CD4-positive, alpha-beta T cell treated with Interleukin-2 at 100 ng/mL for 4 hours (primary cell): ENCODE results near the gene DLL3.

Experiments
- DNase-seq: peaks from one replicate; pipeline ENCODE4 v3.0.0-alpha.2; 2020; ENCODE audit warnings: low spot score

DLL3 gene

DNA sequence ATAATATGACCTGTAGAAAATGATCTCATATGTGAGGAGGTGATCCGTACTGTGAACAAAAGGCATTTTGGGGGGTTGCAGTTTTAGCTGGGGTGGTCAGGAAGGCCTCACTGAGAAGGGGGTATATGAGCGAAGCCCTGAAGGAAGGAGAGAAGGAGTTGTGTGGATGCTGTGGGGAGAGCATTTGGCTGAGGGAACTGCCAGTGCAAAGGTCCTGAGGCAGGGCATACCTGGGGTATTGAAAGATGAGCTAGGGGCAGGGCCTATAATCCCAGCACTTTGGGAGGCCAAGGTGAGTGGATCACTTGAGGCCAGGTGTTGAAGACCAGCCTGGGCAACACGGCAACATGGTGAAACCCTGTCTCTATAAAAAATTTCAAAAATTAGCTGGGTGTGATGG, 18.7 kb downstream of the DLL3 start:
- DNase-seq, result no peak

DNA sequence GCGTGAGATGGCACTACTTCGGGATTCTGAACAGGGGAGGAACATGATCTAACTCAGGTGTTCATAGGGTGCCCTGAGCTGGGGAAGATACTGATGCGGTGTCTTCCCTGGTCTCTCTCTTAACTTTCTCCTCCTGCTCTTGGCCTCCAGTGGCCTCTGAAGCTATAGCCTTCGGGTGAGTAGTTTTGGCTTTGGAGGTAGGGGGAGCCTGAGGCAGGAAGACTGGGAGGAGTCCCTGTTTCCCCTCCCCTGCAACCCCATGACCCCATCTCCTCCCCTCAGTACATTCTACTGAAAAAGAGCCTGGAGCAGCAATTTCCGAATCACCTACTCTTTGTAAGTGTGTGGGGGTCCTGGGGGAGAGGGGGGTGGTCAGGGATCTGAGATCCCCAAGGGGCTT, 19.7 kb downstream of the DLL3 start:
- DNase-seq, result no peak

- DNase-seq, result no peak
These were observed 20.2 kb downstream of the DLL3 start for GRCh38 chr19:39518975-39519374.

GRCh38 chr19:39520541-39521484, 22.1 kb downstream of the DLL3 start:
- no peak for DNase-seq

DNA sequence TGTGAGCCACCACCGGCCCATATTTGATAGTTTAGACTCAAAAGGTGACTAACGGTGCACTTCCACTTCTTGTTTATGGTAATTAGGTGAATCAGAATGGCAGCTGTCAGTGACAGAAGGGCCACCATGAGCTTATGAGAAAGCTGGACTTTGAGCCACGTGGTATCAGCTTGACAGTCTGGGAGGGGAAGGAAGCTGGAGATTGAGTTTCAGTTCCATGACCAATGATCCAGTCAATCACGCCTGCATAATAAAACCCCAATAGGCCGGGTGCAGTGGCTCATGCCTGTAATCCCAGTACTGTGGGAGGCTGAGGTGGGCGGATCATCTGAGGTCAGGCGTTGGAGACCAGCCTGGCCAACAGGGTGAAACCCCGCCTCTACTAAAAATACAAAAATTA, 25.7 kb downstream of the DLL3 start:
- DNase-seq, result no peak

- no peak for DNase-seq
These were observed 26.5 kb downstream of the DLL3 start for GRCh38 chr19:39525205-39525604.

- DNase-seq, result no peak
These were observed 33.1 kb downstream of the DLL3 start for GRCh38 chr19:39531834-39532232.

GRCh38 chr19:39532233-39533002, 33.7 kb downstream of the DLL3 start, which contains the start of gene EID2B:
Gene EID2B, minus strand, starts transcription at chr19:39532852. Its CDS starts 50 bp downstream, at chr19:39532802.
- DNase-seq, result peak; percentile 95

DNA sequence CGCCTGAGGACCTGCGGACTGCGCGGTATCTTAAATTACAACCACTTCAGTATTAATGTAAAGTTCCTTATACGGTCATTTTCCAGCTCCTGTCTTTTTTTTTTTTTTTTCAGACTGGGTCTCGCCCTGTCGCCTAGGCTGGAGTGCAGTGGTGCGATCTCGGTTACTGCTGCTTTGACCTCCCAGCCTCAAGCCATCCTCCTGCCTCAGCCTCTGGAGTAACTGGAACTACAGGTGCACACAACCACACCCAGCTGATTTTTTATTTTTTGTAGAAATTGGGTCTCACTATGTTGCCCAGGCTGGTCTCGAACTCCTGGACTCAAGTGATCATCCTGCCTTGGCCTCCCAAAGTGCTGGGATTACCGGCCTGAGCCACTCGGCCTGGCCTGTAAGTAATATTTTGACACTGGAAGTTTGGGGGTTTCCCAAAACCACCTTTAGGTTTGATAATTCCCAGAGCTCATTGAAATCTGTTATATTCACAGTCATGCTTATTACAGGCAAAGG, 34.3 kb downstream of the DLL3 start:
- no peak for DNase-seq

GRCh38 chr19:39533791-39534190, 35.0 kb downstream of the DLL3 start:
- no peak for DNase-seq

DNA sequence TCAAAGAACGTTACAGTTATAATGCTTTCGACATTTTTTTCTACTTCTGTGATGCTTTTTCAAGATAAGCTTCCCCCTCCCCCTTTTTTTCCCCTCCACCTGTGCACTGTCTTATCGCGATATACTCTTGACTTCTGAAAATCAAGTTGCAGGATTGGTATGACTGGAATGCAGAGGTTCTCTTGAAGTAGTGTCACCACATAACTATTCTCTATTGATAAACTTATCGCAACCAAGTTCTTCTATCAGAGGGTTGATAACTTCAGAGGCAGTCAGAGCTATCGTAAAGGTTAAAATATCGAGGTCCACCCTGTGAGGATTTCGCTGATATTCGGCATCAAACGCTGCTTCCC, 40.4 kb downstream of the DLL3 start:
- DNase-seq, result no peak

- peak; percentile 94 for DNase-seq
These were observed 41.0 kb downstream of the DLL3 start, which contains the start of gene EID2 for GRCh38 chr19:39539518-39540332. Gene EID2, minus strand, starts transcription at chr19:39540161. Its CDS starts 82 bp downstream, at chr19:39540079.

DNA sequence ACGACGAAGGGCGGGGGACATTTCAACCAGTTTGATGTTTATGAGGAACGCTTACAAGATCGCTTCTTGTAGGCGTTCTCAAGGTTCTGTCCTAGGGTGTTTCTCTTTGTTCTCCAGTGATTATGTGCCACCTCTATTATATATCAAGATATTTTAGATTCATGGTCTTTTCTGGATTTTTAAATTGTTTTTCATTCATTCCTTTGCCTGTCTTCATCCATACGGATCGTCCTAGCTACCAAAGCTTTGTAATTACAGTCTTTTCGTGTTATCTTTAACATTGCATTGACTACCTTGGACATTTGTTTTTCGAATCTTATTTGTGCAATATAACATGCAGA, 41.6 kb downstream of the DLL3 start:
- DNase-seq, result no peak

GRCh38 chr19:39542206-39542605, 43.5 kb downstream of the DLL3 start:
- DNase-seq, result no peak

- DNase-seq, result no peak
These were observed 44.7 kb downstream of the DLL3 start for GRCh38 chr19:39543477-39543857.

- no peak for DNase-seq
These were observed 45.6 kb downstream of the DLL3 start for GRCh38 chr19:39544226-39544903.

DNA sequence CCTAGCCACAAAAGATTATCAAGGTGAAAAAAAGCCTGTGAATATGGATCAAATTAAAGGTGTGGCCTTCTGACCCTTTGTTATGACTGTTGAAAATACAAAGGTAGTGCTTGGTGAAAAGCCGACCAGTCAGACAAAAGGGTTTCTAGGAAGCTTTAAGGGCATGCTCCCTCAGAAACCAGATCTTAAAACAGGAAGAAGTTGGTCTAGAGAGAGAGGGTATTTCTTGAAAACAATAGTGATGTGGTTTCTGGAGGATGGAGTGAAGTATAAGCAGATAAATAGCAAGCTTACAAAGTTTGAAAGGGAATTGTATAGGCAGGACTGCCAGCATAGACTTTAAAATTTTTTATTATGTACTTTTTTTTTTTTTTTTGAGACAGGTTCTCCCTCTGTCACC, 46.2 kb downstream of the DLL3 start:
- peak; percentile 59 for DNase-seq

GRCh38 chr19:39546599-39546998, 47.9 kb downstream of the DLL3 start:
- DNase-seq, result peak; percentile 58

GRCh38 chr19:39550197-39550596, 51.5 kb downstream of the DLL3 start:
- DNase-seq, result no peak

DNA sequence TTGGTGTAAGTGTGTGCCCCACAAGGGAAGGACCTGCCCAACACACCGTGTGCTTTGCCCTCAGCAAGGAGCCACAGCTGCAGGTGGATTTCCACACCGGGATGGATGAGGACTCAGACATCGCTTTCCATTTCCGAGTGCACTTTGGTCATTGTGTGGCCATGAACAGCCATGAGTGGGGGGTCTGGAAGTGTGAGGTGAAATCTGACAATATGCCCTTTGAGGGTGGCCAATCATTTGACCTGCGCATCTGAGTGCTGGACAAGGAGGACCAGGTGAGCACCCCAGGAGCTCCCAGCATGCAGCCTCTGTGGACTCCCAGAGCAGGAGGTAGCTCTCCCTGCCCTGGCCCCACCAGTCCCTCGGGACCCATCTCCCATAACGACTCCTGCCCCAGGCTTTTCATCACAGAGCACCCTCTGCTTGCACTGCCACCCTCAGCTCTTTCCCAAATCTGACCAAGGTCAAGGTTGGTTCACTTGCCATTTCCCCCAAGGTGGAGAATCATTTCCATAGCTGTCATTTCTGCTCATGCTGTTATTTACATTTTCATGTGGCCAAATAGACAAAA, 54.4 kb downstream of the DLL3 start:
- DNase-seq, result no peak

DNA sequence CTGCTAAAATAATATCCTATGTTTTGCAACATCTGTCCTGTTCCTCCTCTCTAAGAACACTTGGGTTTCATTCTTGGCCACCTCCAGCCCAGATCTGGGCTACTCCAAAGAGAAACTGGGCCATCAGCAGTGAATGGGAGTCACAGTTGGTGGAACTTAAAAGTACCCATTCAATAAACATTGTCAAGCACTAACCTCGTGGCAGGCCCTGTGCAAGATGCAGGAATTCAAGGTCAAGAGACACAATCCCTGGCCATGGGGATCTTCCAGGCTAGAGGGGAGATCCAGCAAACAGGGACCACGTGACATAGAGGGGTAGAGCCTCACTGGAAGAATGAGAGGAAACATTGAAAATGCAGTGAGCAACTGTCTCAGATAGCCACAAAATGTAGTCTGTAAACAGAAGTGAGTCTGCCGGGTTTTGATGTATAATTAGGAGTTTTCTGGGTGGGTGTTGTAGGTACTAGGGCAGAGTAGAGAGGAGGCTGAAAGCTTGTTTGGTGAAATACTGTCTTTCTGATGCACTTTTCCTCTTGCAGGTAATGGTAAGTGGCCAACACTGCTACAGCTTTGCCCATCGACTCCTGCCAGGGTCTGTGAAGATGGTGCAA, 56.1 kb downstream of the DLL3 start:
- DNase-seq, result no peak
